Liver (tissue), 3 donors: Measurements from ENCODE around the gene CMPK1.

Source experiments
- CTCF ChIP-seq: fragments of 150-350 bp; IDR thresholded peaks from 2 replicates; pipeline ENCODE4 v1.5.1; 2017; ENCODE audit warnings: improper control_type of control experiment, low read depth, low read length; ENCODE audit not compliant: missing input control
- EGR1 ChIP-seq, 2 donors: IDR thresholded peaks; 2 replicates each; pipeline ENCODE4 v1.6.1; 2016 to 2018; ENCODE audit warnings: antibody characterized with exemption in 2 of 2, low read depth in 2 of 2
- JUND ChIP-seq, 2 donors: IDR thresholded peaks; 2 replicates each; pipeline ENCODE4 v1.6.1; 2016; ENCODE audit warnings: antibody characterized with exemption in 2 of 2
- RAD21 ChIP-seq, 2 donors: IDR thresholded peaks; 2 replicates each; pipeline ENCODE4 v1.6.1; 2016; ENCODE audit warnings: antibody characterized with exemption in 2 of 2, mild to moderate bottlenecking in 2 of 2
- SP1 ChIP-seq: IDR thresholded peaks from 2 replicates; pipeline ENCODE4 v1.6.1; 2018; ENCODE audit warnings: antibody characterized with exemption, mild to moderate bottlenecking
- donor health status: healthy.
- donor health status: healthy.

- TF ChIP-seq CTCF (no peak), RAD21 (IDR thresholded peaks at IDR 0.05) (no peak), JUND (IDR thresholded peaks at IDR 0.05) (no peak), EGR1 (IDR thresholded peaks at IDR 0.05; ENCODE audit: low read depth in 2 of 2) (no peak), SP1 (no peak)
Observed at GRCh38 chr1:47338249-47339077, 4.9 kb downstream of the CMPK1 start.
